GM12875 (cell line): Measurements from ENCODE around the gene PLEKHM3.

Experiments used
- H3K4me3 ChIP-seq: one replicate; pipeline ENCODE4 v1.5.1; 2011; ENCODE audit warnings: low read depth, low read length, control low read depth
- TF ChIP-seq, protein P1 (sequence below): IDR thresholded peaks from 2 replicates; pipeline ENCODE4 v1.5.1; 2011; ENCODE audit warnings: low read depth, mild to moderate bottlenecking, control low read depth, inconsistent platforms, low read length, moderate library complexity, borderline replicate concordance; ENCODE audit not compliant: insufficient read depth

The PLEKHM3 gene

DNA sequence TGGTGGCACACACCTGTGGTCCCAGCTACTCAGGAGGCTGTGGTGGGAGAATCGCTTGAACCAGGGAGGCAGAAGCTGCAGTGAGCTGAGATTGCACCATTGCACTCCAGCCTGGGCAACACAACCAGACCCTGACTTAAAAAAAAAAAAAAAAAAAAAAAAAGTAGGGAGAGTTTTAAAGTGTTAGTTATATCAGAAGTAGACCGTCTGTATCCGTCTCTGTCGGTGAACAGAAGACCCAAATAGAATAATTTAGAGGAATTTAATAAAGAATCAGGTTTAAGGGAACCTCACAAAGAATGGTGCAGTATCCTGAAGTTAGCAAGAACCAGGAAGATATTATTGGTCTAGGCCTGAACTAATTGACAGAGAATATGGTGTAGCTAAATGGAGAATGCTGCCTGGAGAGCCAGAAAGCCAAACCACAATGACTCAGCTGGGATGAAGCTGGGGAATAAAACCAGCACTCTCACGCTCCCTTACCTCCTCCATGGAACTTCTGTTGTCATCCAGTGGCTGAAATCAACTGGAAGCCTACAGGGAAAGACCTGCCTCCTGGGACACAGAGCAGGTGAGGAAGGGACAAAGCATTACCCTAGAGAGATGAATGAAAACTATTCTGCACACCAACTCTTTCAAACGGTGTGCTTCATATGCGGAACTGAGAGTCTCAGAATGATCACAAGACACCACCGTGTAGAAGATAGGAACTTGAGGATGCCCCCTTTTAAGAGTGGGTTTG, 39.1 kb upstream of the PLEKHM3 start:
- H3K4me3 ChIP-seq: no peak overlapping the region
- TF ChIP-seq, protein P1, sequence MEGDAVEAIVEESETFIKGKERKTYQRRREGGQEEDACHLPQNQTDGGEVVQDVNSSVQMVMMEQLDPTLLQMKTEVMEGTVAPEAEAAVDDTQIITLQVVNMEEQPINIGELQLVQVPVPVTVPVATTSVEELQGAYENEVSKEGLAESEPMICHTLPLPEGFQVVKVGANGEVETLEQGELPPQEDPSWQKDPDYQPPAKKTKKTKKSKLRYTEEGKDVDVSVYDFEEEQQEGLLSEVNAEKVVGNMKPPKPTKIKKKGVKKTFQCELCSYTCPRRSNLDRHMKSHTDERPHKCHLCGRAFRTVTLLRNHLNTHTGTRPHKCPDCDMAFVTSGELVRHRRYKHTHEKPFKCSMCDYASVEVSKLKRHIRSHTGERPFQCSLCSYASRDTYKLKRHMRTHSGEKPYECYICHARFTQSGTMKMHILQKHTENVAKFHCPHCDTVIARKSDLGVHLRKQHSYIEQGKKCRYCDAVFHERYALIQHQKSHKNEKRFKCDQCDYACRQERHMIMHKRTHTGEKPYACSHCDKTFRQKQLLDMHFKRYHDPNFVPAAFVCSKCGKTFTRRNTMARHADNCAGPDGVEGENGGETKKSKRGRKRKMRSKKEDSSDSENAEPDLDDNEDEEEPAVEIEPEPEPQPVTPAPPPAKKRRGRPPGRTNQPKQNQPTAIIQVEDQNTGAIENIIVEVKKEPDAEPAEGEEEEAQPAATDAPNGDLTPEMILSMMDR: no peak

DNA sequence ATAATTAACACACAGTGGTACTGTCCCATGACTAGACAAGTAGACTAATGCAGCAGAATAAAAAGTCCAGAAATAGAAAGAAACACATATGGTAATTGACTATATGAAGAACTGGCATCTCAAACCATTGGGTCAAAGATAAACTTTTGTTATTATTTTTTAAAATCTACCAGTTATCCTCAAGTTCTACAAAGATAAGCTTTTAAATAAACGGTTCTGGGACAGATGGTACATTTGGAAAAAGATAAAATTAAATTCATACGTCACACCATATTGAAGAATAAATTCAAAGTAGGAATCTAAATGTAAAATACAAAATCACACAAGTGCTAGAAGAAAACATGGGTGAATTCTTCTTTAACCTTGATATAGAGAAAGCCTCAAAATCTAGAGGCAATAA, 37.6 kb upstream of the PLEKHM3 start:
- no peak overlapping the region for H3K4me3 ChIP-seq
- TF ChIP-seq, protein P1: no peak

DNA sequence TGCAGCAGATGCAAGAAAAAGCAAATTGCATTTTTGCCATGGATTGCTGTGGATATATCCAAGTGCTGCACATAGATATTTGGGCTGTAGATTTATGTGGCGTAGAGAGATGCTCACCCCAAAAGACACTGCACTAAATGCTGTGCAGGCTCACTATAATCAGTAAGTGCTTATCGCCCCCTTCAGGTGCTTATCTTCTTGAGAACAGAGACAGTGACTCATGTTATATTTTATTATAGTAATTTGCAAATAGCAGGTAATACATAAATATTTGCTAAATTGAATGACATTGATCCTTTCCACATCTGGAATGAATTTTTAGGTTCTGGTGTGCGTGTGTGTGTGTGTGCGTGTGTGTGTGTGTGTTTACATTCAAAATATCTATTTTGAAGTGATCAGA, 36.8 kb upstream of the PLEKHM3 start:
- TF ChIP-seq, protein P1: peak; percentile 32; the same call in 1 of the 2 replicates
- no peak overlapping the region for H3K4me3 ChIP-seq

DNA sequence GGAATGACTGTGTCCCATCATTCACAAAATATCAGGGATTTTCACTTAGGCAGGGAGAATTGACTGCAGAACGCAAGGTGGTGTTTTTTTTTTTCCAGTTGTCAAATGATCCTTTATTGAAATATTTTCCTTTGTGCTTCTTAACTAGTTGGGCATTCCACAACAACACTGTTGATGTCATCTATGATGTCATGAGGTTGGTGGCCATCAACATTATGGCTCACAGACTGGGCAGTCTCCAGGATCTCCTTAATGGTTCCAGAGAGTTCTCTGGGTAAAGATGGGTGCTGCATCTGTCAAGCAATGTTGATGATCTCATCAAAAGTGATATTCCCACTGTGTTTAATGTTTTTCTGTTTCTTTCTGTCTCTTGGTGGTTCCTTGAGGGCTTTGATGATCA, 31.8 kb upstream of the PLEKHM3 start:
- H3K4me3 ChIP-seq: no peak overlapping the region
- TF ChIP-seq, protein P1: no peak

DNA sequence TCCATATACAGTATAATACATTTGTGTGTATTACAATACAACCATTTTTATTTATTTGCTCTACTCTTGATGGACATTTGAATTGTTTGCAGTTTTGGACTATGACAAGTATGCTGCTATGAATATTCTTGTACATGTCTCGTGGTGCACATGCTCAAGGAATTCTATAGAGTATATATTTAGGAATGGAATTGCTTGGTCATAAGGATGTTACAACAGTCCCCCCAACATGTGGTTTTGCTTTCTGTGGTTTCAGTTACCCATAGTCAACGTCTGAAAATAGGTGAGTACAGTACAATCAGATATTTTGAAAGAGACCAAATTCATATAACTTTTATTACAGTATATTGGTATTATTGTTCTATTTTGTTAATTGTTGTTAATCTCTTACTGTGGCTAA, 24.1 kb upstream of the PLEKHM3 start:
- TF ChIP-seq, protein P1: no peak
- H3K4me3 ChIP-seq: no peak overlapping the region

DNA sequence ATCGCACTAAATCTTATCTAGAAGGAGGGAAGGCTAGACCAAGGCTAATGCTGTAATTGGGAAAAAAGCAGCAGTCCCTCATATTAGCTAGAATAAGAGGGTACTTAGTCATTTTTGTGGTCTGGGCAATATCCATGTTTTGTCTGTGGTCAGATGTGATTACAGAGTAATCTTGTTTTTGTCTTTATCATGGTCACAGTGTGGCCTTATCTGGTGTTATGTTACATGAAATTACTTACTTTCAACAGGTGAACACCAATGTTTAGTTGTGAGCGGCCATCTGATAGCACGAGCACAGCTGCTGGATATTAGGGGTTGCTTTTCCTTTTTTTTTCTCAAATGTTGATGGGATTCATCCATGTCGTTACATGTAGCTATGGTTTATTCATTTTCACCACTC, 23.7 kb upstream of the PLEKHM3 start:
- no peak overlapping the region for H3K4me3 ChIP-seq
- TF ChIP-seq, protein P1: no peak

DNA sequence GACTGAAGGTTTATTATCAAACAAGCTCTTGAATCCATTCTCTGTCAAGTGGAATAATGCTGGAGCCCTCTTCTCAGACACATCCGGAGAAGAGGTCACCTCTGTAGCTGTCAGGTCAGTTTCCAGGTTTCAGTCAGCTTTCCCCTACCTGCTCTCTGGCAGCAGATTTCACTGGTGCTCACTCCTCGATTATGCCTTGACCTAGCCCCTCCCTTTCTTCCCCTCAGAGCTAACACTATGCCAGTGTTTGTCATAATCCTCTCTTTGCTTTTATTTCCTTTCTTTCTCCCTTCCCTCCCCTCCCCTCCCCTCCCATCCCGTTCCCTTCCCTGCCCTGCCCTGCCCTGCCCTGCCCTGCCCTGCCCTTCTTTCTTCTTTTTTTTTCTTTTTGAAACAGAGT, 22.5 kb upstream of the PLEKHM3 start:
- TF ChIP-seq, protein P1: no peak
- H3K4me3 ChIP-seq: no peak overlapping the region
